Naive B cell (primary cell): Measurements from ENCODE around the gene LY9. TPM values are rescaled to one million over a fixed set of nuclear protein-coding genes. Genes with fewer than 3 reads are reported as not detected.

Experiments
- ATAC-seq, 2 donors: fragments of 150-1000 bp; cut with Tn5 transposase; 2 replicates each; pipeline ENCODE4 v1.10.0; 2021; ENCODE audit warnings: low read depth in 2 of 2, mild to moderate bottlenecking in 2 of 2, moderate library complexity in 2 of 2
- DNase-seq: peaks from one replicate; pipeline ENCODE4 v3.0.0; 2022
- H3K27ac Mint-ChIP-seq, 6 donors: one replicate each; pipeline ENCODE4 v1.8.0; 2020 to 2022; ENCODE audit warnings: mild to moderate bottlenecking in 6 of 6, mixed read lengths in 6 of 6, moderate library complexity in 5 of 6, inconsistent platforms in 2 of 6
- H3K27me3 Mint-ChIP-seq, 3 donors: one replicate each; pipeline ENCODE4 v1.8.0; 2021 to 2022; ENCODE audit warnings: mixed read lengths in 3 of 3, mild to moderate bottlenecking in 1 of 3
- H3K36me3 Mint-ChIP-seq, 2 donors: one replicate each; pipeline ENCODE4 v1.8.0; 2020 to 2022; ENCODE audit warnings: mixed read lengths in 2 of 2, inconsistent platforms in 1 of 2, mild to moderate bottlenecking in 1 of 2
- H3K4me1 Mint-ChIP-seq, 3 donors: one replicate each; pipeline ENCODE4 v1.8.0; 2020 to 2022; ENCODE audit warnings: mixed read lengths in 3 of 3, inconsistent platforms in 1 of 3, mild to moderate bottlenecking in 1 of 3, moderate library complexity in 1 of 3
- H3K4me3 Mint-ChIP-seq, 8 donors: one replicate each; pipeline ENCODE4 v1.8.0; 2020 to 2022; ENCODE audit warnings: mild to moderate bottlenecking in 8 of 8, mixed read lengths in 8 of 8, moderate library complexity in 8 of 8, inconsistent platforms in 2 of 8
- H3K9me3 Mint-ChIP-seq, 7 donors: one replicate each; pipeline ENCODE4 v1.8.0; 2020 to 2022; ENCODE audit warnings: mixed read lengths in 7 of 7, mild to moderate bottlenecking in 5 of 7, inconsistent platforms in 2 of 7, moderate library complexity in 1 of 7
- polyA plus RNA-seq, 6 donors: library from polyadenylated mRNA; unstranded; fragments of 300-500 nt; fragmentation: Illumina TruSeq; gene quantifications; one replicate each; pipeline ENCODE4 v1.2.3, GENCODE V29; 2021; ENCODE audit warnings: low read depth in 6 of 6

Gene LY9
- polyA plus RNA-seq, 6 donors from 2014 or later: 143 to 230 (median 167) TPM

DNA sequence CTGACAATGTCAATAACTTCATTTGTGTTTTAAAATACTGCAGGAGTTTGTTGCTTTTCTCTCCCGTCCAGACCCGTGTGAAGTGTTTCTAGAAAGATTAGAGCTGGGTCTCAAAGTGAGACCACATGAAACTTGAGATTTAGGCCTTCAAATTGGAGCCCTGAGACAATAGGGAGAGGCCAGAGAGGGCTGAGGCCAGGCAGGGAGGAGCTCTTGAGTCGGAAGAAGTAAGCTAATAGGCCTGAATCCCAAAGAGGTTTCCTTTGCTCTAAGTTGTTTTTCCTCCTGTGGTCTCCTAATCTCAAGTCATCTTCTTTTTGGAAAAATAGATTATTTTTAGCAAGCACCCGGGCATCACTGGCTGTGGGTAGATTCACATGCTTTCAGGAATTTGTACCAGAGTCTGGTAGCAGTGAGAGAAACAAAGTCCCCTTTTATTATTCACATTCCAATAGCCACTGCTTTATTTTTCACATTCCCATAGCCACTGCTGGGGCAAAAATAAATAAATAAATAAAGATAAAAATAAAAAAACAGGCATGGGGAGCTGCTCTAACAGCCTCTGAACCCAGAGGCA is 41.1 kb downstream of the LY9 start:
- Mint-ChIP-seq H3K27me3 (no peaks in the 10 kb centered on the region), H3K4me1 (peaks cover 34 to 43% (median 41%) of the 10 kb centered on the region in 3 donors), H3K27ac (peak overlapping the region; percentile 72 to 97 (median 90)), H3K9me3 (no peaks in the 10 kb centered on the region), H3K36me3 (no peaks in the 10 kb centered on the region), H3K4me3 (peak overlapping the region in 4 of 8 donors; percentile 28 to 69 (median 51))
- ATAC-seq: no peak
- DNase-seq: no peak

DNA sequence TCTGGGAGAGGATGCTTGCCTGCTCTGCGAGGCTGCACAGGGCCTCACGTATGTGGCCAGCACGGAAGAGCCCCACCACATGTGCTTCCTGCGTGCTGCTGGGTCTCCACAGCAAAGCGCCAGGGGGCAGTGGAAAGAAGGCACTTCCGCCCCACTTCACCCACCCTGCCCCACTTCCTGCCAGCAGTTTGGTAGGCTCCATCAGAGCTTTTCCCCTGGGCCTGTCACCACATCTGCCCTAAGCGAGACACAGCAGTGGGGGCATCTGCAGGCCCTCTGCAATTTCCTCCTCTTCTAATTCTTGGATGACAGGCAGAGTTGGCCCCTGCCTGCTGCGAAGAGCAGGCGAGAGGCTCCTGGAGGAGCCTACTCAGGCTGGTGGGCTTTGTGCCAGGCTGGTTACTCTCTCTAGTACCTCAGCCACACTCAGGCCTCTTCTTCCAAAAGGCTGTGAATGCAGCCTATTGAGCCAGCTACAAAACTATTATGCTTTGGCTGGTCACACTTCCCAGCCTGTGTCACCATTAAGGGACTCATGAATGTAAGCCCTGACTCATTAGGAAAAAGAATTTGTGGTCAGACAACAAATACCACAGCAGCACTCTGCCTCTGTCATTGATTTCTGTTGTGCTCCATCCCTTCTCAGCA is 41.7 kb downstream of the LY9 start:
- H3K4me3 Mint-ChIP-seq: peak overlapping the region; percentile 23 to 69 (median 42)
- ATAC-seq: peak; percentile 98 to 99
- H3K36me3 Mint-ChIP-seq: no peaks in the 10 kb centered on the region
- peaks cover 34 to 46% (median 46%) of the 10 kb centered on the region in 3 donors for H3K4me1 Mint-ChIP-seq
- no peaks in the 10 kb centered on the region for H3K27me3 Mint-ChIP-seq
- peak; percentile 88 for DNase-seq
- peak overlapping the region; percentile 63 to 94 (median 82) for H3K27ac Mint-ChIP-seq
- no peaks in the 10 kb centered on the region for H3K9me3 Mint-ChIP-seq

DNA sequence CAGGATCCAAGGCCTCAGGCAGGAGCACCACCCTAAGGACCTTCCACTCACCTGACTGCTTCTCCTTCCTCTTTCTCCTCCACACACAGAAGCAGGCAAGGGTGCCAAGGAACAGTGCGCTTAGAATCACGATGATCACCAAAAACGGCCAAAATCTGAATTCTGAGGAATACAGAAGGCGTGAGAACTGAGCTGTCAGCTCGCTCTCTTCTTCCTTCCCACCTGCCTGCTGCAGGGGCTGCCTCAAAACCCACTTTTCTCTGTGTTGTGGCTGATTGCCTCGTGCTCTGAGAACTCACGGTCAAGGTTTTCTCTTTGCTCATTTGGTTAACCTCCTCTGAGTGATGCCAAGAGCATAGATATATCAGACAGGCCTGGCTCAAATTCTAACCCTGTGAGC is 42.9 kb downstream of the LY9 start:
- Mint-ChIP-seq H3K27me3 (no peaks in the 10 kb centered on the region), H3K4me3 (peak overlapping the region in 5 of 8 donors; percentile 16 to 77 (median 52)), H3K9me3 (peaks cover 0 to 4% (median 0%) of the 10 kb centered on the region in 7 donors), H3K4me1 (peaks cover 34 to 50% (median 47%) of the 10 kb centered on the region in 3 donors), H3K27ac (peak overlapping the region; percentile 39 to 94 (median 70)), H3K36me3 (no peaks in the 10 kb centered on the region)
- no peak for ATAC-seq
- DNase-seq: no peak

DNA sequence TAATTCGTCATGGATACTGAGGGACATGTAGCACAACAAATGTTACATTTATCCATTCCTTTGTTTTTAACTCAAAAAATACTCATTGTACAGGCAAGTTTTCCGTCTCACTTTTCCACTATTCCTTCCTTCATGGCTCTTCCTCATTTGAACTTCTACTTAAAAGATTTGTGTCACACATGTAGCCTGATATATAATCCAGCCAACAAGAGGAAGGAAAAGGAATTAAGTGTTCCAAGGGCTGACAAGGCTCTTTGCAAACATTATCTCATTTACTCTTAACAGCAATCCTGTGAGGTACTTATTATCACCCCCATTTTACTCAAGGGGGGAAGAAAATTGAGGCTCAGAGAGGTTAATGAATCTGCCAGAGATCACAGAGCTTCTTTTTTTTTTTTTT is 43.8 kb downstream of the LY9 start:
- H3K36me3 Mint-ChIP-seq: no peaks in the 10 kb centered on the region
- DNase-seq: no peak
- no peak for ATAC-seq
- peak overlapping the region in 1 of 6 donors; percentile 21 for H3K27ac Mint-ChIP-seq
- H3K4me1 Mint-ChIP-seq: peaks cover 33 to 50% (median 48%) of the 10 kb centered on the region in 3 donors
- H3K9me3 Mint-ChIP-seq: peaks cover 0 to 7% (median 0%) of the 10 kb centered on the region in 7 donors
- no peaks in the 10 kb centered on the region for H3K27me3 Mint-ChIP-seq
- no peak overlapping the region for H3K4me3 Mint-ChIP-seq

DNA sequence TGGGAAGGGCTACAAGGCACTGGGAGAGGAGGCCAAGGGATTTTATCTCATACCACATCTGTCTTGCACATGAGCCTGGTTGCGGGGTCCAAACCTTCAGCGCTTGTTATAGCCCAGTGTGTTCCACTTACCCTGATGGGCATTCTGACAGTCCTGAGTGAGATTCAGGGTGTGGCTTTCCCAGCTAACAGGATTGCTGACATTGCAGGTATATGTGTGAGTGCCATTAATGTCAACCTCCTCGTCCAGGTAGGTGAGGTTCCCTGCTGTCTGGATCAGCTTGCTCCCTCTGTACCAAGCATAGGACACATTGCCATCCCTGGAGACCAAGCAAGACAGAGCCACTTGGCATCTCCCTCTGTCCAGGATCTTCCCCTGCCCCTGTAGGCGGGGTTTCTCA is 45.1 kb downstream of the LY9 start:
- ATAC-seq (no peak), DNase-seq (no peak)
- H3K4me1 Mint-ChIP-seq: peaks cover 31 to 45% (median 43%) of the 10 kb centered on the region in 3 donors
- peaks cover 0 to 13% (median 3%) of the 10 kb centered on the region in 7 donors for H3K9me3 Mint-ChIP-seq
- peaks cover 0 to 8% of the 10 kb centered on the region in 2 donors for H3K36me3 Mint-ChIP-seq
- H3K27ac Mint-ChIP-seq: peak overlapping the region in 1 of 6 donors; percentile 27
- H3K4me3 Mint-ChIP-seq: no peak overlapping the region
- H3K27me3 Mint-ChIP-seq: peaks cover 0 to 8% (median 0%) of the 10 kb centered on the region in 3 donors

DNA sequence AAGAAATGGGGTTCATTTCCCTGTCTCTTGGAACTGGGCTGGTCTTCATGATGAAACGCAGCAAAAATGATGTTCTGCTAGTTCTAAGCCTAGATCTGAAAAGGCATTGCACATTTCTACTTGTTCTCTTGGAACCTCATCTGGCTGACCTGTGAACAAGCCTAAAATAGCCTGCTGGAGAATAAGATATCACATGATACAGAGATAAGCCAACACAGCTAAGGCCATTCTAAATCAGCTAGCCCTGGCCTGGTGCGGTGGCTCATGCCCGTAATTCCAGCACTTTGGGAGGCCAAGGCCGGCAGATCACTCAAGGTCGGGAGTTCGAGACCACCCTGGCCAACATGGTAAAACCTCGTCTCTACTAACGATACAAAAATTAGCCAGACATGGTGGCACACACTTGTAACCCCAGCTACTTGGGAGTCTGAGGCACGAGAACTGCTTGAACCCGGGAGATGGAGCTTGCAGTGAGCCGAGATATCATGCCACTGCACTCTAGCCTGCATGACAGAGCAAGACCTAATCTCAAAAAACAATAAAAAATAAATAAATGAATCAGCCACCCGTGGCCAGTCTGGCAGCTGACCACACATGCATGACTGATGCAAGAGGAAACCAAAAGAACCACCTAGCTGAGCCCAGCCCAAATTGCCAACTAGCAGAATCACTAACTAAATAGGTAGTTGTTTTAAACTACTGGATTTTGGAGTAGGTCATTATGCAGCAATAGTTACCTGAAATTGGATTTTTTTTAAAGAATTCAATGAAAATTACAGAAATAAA is 48.7 kb downstream of the LY9 start:
- peaks cover 0 to 13% (median 4%) of the 10 kb centered on the region in 7 donors for H3K9me3 Mint-ChIP-seq
- DNase-seq (no peak), ATAC-seq (no peak)
- no peak overlapping the region for H3K4me3 Mint-ChIP-seq
- peaks cover 0 to 8% (median 0%) of the 10 kb centered on the region in 3 donors for H3K27me3 Mint-ChIP-seq
- peaks cover 0 to 8% of the 10 kb centered on the region in 2 donors for H3K36me3 Mint-ChIP-seq
- H3K27ac Mint-ChIP-seq: no peak overlapping the region
- H3K4me1 Mint-ChIP-seq: peaks cover 5 to 15% (median 14%) of the 10 kb centered on the region in 3 donors

DNA sequence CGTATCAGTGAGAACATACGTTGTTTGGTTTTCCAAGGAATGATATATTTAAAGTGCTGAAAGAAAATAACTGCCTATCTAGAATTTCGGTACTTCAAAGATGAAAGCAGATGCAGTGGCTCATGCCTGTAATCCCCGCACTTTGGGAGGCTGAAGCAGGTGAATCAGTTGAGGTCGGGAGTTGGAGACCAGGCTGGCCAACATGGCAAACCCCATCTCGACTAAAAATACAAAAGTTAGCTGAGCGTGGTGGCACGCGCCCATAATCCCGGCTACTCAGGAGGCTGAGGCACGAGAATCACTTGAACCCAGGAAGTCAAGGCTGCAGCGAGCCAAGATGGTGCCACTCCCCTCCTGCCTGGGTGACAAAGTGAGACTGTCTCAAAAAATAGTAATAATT is 50.3 kb downstream of the LY9 start:
- peaks cover 0 to 13% (median 4%) of the 10 kb centered on the region in 7 donors for H3K9me3 Mint-ChIP-seq
- no peak for ATAC-seq
- H3K4me1 Mint-ChIP-seq: peaks cover 5 to 15% (median 14%) of the 10 kb centered on the region in 3 donors
- peaks cover 0 to 8% of the 10 kb centered on the region in 2 donors for H3K36me3 Mint-ChIP-seq
- H3K27ac Mint-ChIP-seq: no peak overlapping the region
- no peak for DNase-seq
- H3K4me3 Mint-ChIP-seq: peak overlapping the region in 1 of 8 donors; percentile 22
- peaks cover 0 to 8% (median 0%) of the 10 kb centered on the region in 3 donors for H3K27me3 Mint-ChIP-seq

DNA sequence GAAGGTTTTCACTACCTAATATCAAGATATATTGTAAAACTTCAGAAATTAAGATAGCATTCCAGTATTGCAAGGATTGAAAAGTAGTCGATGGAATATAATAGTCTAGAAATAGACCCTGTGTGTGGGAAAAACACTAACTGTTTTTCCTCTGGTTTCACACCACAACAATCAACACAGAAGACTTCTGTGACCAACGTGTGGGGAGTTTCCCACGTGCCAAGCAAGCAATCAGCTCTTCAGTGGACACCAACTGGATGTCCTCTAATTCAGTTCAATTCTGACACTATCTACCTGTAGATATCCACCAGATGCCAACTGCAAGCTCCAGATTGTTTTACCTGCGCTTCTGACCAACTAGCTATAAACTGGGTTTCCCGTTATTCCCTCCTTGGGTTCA is 54.6 kb downstream of the LY9 start:
- Mint-ChIP-seq H3K4me1 (no peaks in the 10 kb centered on the region), H3K9me3 (peaks cover 0 to 2% (median 0%) of the 10 kb centered on the region in 7 donors), H3K27me3 (peaks cover 0 to 1% (median 0%) of the 10 kb centered on the region in 3 donors), H3K27ac (no peak overlapping the region), H3K4me3 (no peak overlapping the region), H3K36me3 (peaks cover 0 to under 1% of the 10 kb centered on the region in 2 donors)
- ATAC-seq (no peak), DNase-seq (no peak)

DNA sequence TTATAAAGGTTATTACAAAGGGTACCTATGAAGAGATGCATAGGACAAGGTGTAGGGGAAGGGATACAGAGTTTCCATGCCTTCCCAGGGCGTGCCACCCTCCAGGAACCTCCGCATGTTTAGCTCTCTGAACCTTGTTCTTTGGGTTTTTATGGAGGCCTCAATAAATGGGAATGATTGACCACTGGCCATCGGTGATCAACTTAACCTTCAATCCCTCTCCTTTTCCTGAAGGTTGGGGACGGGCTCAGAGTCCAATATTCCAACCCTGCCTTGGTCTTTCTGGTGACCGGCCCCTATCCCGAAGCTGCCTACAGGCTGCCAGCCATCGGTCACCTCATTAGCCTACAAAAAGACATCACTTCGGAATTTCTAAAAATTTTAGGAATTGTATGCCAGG is 55.0 kb downstream of the LY9 start:
- H3K4me1 Mint-ChIP-seq: no peaks in the 10 kb centered on the region

DNA sequence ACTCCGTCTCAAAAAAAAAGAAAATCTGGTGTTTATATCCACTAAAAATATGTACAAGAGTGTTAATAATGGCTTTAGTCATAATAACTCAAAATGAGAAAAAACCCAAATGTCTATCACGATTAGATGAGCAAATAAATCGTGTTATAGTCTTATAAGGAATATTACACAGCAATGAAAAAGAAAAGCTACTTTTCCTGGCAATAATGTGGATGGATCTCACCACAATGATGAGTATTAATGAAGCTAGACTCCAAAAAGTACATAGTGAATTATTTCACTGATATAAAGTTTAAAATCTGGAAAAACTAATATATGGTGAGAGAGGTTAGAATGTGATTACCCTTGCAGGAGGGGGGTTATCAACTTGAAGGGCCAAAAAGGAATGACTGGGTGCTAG is 57.0 kb downstream of the LY9 start:
- no peaks in the 10 kb centered on the region for H3K36me3 Mint-ChIP-seq
- H3K9me3 Mint-ChIP-seq: peaks cover 0 to 2% (median 0%) of the 10 kb centered on the region in 7 donors
- DNase-seq (no peak), ATAC-seq (no peak)
- no peaks in the 10 kb centered on the region for H3K27me3 Mint-ChIP-seq
- H3K4me1 Mint-ChIP-seq: no peaks in the 10 kb centered on the region
- no peak overlapping the region for H3K4me3 Mint-ChIP-seq
- no peak overlapping the region for H3K27ac Mint-ChIP-seq

More for the DNA sequence above, 55.0 kb downstream of the LY9 start:
- H3K36me3 Mint-ChIP-seq: no peaks in the 10 kb centered on the region
- H3K9me3 Mint-ChIP-seq: peaks cover 0 to 2% (median 0%) of the 10 kb centered on the region in 7 donors
- no peak for ATAC-seq
- no peak for DNase-seq
- H3K27ac Mint-ChIP-seq: no peak overlapping the region
- H3K4me3 Mint-ChIP-seq: no peak overlapping the region
- H3K27me3 Mint-ChIP-seq: no peaks in the 10 kb centered on the region

DNA sequence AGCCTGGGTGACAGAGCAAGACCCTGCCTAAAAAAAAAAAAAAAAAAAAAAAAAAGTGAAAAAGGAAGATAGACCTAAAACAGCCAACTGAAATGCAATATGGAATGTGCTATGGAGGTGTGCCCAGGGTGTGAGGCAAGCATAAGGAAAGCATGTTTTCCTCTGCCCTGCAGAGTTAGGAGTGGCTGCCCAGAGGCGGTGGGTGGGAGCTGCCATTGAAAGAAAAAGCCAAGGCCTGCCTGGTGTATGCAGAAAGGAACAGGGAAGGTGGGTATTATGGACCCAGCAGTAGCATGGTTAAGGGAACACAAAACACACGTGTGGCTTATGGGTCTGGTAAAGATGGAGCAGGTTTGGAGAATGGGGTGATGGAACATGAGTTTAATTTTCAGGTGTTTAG is 57.8 kb downstream of the LY9 start:
- no peaks in the 10 kb centered on the region for H3K9me3 Mint-ChIP-seq
- no peak overlapping the region for H3K27ac Mint-ChIP-seq
- H3K36me3 Mint-ChIP-seq: no peaks in the 10 kb centered on the region
- DNase-seq: no peak
- ATAC-seq: no peak
- H3K4me1 Mint-ChIP-seq: no peaks in the 10 kb centered on the region
- H3K27me3 Mint-ChIP-seq: peaks cover 3 to 4% (median 3%) of the 10 kb centered on the region in 3 donors
- H3K4me3 Mint-ChIP-seq: no peak overlapping the region

DNA sequence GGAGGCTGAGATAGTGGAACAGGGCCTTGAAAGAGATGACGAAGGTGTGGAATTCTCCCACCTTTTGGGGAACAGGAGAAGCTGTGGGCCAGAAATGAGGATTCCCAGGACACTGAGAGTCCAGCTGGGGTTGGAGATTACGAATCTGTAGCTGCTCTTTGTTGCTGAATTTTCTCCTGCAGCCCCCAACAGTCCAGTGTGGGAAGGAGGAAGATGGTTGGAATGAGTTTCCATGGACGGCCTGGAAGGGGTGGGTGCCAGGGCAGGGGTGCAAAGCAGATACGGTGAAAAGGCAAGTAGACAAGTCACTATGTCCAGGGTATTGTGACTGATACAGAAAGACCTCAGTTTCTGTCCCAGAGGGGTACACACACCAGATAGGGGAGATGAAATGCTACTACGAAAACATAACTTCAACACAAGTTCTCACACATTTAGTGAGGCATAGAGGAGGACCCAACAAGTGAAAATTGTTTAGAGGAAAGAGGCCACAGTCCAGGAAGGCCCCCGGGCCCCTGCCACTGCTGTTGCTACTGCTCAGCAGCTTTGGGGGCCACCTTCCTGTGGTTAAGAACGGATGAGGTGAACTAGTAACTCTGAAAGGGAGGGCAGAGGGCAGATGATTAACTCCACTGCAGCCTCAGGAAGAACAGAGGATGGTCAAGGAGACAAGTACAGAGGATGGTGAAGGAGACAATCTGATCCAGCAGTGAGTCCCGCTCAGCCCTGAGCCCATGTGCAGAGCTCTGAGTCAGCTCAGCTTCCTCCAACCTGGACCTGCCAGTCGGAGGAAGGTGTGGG is 59.4 kb downstream of the LY9 start:
- H3K36me3 Mint-ChIP-seq: no peaks in the 10 kb centered on the region
- H3K27me3 Mint-ChIP-seq: peaks cover 3 to 9% (median 6%) of the 10 kb centered on the region in 3 donors
- H3K27ac Mint-ChIP-seq: no peak overlapping the region
- no peaks in the 10 kb centered on the region for H3K4me1 Mint-ChIP-seq
- no peak overlapping the region for H3K4me3 Mint-ChIP-seq
- H3K9me3 Mint-ChIP-seq: no peaks in the 10 kb centered on the region
- no peak for DNase-seq
- no peak for ATAC-seq

DNA sequence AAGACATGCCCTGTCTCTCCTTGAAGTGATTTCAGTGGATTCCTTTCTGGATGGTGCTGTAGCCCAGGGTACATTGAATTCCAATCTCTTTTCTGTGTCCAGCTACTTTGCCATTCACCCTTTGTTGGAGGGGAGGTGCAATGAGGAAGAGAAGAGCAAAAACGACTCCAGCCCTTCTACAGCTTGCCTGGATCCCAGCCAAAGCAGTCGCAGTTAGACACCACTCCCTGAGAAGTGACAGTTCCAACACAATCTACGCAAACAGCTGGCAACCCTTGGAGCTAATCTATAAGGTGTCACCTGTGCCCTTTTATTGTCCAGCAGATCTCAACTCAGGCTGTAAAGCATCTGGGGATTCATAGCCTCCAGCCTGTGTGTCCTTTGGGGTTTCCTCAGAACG is 62.1 kb downstream of the LY9 start:
- Mint-ChIP-seq H3K27ac (no peak overlapping the region), H3K9me3 (no peaks in the 10 kb centered on the region), H3K4me1 (peaks cover 8 to 19% (median 13%) of the 10 kb centered on the region in 3 donors), H3K4me3 (no peak overlapping the region), H3K27me3 (peaks cover 3 to 9% (median 6%) of the 10 kb centered on the region in 3 donors), H3K36me3 (no peaks in the 10 kb centered on the region)
- ATAC-seq: no peak
- no peak for DNase-seq
